NCI-H1694 treated with DMSO at 0.1 percent for 48 hours (cell line): ENCODE data around the gene PBX3.

ENCODE experiments used
- DNase-seq: peaks from one replicate; lab custom pipeline; 2025; lab: John Stamatoyannopoulos, UW

The PBX3 gene

GRCh38 chr9:125747053-125747764 lies at the start of gene PBX3:
PBX3 (plus strand) TSS chr9:125747373.
- no peak for DNase-seq

DNA sequence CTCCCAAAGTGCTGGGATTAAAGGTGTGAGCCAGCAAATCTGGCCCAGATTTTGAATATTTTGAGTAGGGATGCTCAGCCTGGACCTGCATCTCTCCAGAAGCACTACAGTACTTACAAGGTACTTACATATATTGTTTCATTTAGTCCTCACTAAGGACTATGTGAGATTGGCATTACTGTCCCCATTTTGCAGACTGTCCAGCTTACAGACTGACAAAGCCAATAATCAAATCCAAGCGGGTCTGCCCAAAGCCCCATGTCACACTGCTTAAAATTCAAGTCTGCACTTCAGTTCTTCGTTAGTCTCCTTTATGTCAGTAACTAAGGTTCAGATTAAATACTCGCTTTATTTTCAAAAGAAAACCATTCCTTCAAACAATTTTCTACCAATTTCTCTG lies 47.3 kb upstream of the PBX3 start:
- no peak for DNase-seq

GRCh38 chr9:125700791-125701190 lies 46.4 kb upstream of the PBX3 start:
- DNase-seq: no peak

GRCh38 chr9:125701351-125701750 lies 45.8 kb upstream of the PBX3 start:
- no peak for DNase-seq

GRCh38 chr9:125703662-125704061 lies 43.5 kb upstream of the PBX3 start:
- DNase-seq: no peak

GRCh38 chr9:125705893-125706292 lies 41.3 kb upstream of the PBX3 start:
- DNase-seq: no peak

- peak; percentile 86 for DNase-seq
Measured at GRCh38 chr9:125706651-125707471, 40.3 kb upstream of the PBX3 start, which contains the start of gene MAPKAP1. MAPKAP1 (minus strand) TSS chr9:125707208; CDS start chr9:125672574, 34,634 bp downstream.

GRCh38 chr9:125707472-125707804 lies 39.7 kb upstream of the PBX3 start:
- DNase-seq: no peak

DNA sequence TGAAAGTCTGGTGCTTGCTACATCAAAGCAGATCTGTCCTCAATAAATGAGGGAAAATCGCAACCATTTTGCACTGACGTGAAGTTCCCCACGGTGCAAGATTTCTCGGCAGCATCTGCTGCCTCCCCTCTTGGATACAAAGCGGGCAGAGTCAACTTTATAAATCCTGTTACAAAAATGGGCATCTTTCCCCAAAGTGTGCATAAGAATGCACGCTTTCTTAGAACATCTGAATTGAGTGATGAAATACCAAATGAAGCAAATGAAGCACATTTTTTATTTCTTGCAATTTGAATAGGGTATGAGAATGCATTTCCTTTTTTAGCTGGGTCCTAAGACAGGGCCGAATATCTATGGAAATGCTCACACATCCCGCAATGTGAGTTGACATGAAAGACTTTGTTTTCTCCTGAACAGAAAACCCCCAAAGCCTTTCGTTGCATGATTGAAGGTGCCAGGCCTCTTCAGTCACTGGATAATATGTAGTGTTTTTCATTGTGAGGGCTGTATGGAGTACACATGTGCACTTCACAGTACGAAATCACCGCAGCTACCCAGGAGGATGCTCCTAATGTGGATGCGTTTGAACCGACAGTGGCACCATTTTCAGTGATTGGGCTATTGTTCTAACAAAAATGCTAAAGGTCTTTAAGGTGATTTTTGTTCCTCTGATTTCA lies 20.6 kb upstream of the PBX3 start:
- no peak for DNase-seq

DNA sequence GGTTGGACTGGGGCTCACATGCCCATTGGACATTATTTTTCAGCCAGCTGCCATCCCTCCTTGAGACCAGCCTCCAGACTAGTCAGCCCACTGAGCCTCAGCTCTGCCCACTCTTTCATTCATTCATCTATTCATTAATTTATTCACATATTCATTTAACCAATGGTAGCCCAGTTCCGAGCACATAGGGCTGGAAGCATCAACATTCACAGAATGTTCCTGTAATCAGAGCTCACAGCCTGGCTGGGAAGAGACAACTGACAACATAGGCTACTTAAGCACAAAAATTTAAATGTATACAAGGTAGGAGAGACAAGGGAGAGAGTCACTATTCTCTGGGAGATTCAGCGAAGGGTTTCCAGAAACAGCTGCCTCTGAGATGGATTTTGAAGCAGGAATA lies 17.0 kb upstream of the PBX3 start:
- DNase-seq: no peak

DNA sequence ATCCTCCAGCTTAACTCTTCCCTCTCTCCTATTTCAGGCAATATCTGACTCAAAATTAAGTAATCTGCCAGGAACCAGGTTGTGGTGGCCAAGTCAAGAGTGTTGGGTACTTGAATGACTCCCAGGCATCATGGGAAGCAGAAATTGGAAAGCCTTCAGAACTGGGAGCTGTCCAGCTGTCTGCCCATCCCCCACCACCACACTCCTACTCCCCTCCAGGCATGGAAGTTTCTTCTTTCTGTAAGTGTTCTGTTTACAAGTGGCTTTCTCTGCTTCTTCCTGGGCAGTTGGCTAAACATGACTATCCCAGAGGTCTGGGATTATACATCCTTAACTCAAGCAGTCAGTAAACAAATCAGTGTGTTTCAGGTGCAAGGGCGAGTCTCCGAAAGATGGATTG lies 14.6 kb upstream of the PBX3 start:
- DNase-seq: no peak

DNA sequence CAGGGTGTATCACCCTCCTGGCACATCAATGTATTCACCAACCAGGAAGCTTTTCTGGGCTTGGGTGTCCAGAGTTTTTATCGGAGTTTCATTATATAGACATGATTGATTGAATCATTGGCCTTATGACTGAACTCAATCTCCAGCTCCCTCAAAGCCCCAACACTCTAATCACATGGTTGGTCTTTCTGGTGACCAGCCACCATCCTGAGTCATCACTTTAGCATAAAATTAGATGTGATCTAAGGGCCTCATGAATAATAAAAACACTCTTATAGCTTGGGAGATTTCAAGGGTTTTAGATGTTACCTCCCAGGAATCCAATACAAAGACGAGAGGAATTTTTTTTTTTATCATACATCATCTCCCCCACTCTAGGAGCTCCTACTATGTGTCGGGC lies 7.7 kb upstream of the PBX3 start:
- DNase-seq: no peak

DNA sequence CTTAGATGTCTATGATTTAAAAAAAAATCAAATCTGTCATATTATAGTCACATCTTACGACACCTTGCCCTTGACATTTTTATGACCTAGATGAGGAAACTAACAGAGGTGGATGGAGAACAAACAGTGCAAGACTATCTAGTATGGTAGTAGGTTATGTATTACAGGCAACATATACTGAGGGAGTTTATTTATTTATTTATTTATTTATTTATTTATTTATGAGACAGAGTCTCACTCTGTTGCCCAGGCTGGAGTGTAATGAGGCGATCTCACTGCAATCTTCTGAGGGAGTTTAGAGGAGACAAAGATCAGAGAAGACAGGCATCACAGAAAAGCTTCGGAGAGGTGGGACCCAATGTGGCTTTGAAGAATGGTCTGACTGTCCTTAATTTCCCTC lies 4.5 kb upstream of the PBX3 start:
- DNase-seq: no peak

DNA sequence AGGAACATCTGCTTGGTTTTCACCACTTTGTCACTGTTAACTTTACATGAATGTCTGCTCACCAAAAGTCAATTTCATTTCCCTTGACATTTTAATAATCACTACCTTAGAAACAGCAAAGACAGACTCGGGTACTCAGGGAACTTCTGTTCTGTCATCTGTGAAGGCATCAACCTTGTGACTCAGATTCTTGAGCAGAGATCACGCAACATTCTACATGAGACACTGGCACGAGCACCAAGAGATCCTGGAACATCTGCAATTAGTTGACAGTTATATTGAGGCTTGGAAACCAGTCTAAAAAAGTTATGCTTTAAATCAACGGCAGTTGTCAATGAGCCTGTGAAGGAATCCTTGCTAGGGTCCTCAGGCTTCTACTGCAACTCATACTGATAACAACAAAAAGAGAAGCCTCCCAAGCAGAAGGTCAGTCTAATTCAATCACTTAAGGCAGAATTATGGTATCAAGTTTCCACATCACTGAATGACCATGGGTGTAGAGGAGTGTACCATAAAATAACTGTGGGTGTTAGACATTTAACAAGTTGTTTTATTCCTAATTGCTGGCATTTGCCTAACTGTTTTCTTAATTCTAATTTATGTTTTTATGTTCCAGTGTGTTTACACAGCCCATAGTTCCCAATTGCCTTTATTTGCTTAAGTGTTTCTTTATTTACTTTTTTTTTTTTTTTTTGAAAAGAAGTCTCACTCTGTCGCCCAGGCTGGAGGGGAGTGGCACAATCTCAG lies 3.3 kb upstream of the PBX3 start:
- DNase-seq: no peak

DNA sequence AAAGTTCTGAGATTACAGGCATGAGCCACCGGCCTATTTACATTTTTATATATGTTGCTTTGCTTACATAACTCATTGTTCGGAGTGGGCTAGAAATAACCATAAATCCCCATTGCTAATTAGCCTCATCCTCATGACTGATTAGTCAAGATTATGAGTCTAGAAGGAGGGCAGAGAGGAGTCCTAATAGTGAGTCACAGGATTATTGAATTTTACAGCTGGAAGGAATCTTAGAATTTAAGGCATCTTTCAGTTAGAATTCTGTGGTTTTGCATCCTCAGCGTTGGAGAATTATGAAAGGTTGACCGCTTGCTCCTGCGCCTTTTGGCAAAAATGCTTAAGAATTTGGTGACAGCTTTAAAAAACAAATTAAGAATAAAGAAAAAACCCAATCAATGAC lies 2.6 kb upstream of the PBX3 start:
- DNase-seq: no peak

DNA sequence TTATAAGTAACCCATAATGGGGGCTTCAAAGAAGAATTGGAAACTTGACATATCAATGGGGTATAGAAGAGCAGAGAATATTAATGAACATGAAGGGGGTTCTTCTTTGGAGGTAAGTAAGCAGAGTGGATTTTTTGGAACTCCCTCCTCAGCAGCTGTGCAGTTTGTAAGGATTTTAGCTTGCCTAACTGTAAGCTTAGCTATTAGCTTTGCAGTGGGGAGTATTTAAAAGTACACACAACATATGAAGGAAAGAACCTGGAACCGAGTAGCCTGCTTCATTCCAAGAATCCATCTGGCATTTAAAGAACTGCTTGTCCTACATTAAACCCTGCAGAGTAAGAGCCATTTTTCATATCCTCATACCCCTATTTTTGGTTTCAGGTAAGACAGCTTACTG lies 2.2 kb upstream of the PBX3 start:
- DNase-seq: no peak

GRCh38 chr9:125745682-125746016 lies 1.5 kb upstream of the PBX3 start:
- DNase-seq: no peak

DNA sequence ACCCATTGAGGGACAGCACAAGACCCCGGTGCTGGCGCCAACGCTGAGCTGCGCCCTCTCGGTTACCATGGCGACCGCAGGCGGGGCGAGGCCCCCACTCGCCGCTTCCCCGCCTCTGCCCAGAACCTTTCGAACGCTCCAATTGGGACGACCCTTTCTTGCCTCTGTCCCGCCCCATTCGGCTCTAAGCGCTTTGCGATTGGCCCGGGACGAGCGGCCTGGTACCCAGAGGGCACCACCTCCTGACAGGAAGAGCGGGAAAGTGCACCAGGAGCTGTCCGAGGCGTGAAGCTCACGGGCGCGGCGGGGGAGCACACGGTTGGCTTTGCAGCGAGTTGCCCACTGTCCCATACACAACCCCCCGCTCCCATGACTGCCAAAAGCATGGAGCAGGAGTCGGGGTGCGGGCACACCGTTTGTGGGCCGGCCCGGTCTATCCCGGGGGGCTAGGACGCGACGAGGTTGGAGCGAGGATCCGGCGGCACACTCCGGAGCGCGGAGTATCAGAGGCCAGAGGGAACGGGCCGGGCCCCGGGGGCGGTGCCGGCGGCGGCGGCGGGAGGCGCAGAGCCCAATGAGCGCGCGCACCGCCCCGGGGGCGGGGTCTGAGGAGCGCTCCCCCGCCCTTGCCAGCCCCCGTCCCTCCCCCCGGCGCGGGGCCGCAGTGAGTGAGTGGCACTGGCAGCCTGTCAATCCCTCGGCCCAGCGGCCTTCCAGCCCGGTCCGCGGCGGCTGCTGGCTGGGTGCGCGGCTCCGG lies 978 bp upstream of the PBX3 start:
- DNase-seq: peak; percentile 85

DNA sequence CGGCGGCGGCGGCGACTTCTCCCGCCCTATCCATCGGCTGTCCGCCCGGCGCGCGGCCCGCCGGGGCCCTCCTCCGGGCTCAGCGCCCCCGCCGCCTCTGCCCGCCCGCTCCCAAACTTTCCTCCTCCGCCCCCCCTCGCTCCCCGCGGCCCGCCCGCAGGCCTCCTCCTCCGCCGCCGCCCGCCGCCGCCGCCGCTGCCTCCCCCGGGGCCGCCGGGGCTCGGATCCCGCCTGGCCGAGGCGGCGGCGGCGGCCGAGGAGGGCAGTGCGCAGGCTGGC lies 460 bp upstream of the PBX3 start:
- no peak for DNase-seq

DNA sequence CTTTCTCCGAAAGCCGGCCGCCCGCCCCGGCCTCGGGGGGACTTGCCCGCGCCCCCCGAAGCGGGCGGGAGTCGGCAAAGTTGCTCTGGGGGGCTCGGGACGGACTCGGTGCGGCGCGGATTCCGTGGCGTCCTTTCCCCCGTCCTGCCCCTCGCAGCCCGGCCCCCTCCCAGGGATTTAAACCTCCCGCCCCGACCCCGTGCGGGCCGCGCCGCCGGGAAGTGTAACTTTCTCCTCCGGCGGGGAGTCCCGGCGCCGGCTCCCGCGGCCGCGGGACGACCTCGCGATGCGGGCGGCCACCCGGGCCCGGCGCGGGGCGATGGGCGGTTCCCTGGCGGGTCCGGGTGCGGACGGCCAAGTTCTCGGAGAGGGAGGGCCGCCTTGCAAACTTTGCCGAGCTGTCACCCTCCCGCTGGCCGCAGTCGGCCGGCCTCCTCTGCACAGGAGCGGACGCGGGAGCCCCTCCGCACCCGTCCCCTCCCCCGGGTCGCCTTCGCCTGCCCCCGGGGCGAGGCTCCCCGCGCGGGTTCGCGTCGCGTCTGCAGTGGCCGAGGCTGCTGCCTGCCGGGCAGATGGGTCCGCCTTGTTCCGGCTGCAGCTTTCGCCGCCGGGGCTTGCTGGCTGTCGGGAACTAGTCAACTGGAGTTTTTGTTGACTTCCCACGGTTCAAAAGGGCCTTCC lies 732 bp downstream of the PBX3 start:
- DNase-seq: no peak

DNA sequence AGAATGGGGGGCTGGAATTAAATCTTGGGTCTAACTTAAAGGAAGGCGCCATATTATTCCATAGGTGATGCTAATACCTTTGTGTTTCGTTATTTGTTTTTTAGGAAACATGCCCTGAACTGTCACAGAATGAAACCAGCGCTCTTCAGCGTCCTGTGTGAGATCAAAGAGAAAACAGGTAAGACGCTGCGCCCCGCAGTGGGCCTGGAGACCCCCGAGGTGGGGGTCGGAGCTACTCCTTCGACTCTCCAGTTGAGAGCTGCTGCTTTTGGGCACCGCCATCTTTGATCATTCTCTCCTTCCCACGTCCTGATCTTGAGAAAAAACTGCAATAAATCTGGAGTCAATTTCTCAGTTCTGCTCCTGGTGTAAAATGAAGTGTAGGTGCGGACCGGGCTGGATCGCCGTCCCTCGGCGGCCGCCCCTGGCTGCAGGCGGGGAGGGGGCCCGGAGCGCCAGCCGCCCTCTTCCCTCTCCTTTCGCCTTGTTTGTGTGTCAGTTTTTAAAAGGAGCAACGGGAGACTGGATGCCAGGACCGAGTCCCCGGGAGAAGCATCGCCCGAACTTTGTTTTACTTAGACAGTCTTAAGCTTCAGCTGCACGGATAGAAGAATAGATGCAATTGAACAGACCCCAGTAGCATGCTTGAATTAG lies 1.4 kb downstream of the PBX3 start:
- DNase-seq: no peak
